PC-3 (cell line): ENCODE data around the gene PIK3C3. TPM values are rescaled to one million over a fixed set of nuclear protein-coding genes. Genes with fewer than 3 reads are reported as not detected.
A peak's percentile ranks its signal among the peaks of the same experiment; 100 is the strongest.

ENCODE experiments used
- ATAC-seq: fragments of 200-7000 bp; cut with Tn5 transposase; 2 replicates; pipeline ENCODE4 v1.9.1; 2020; ENCODE audit warnings: mild to moderate bottlenecking, moderate library complexity
- BruUV-seq: library from RNA; stranded (reverse); fragments of 400-500 nt; replicated peaks from 2 replicates; lab custom pipeline; 2021; lab: Mats Ljungman, UMichigan
- CTCF ChIA-PET: fragments of 300-600 bp; sonication (Branson Sonifier 250); formaldehyde crosslinking; loops from one replicate; lab custom pipeline; 2022; ENCODE audit warnings: antibody characterized with exemption; lab: Charles Lee
- POLR2A ChIA-PET: fragments of 300-600 bp; sonication (Branson Sonifier 250); formaldehyde crosslinking; loops from one replicate; lab custom pipeline; 2022; ENCODE audit warnings: antibody characterized with exemption; ENCODE audit not compliant: unreplicated experiment; lab: Charles Lee
- DNase-seq: peaks from one replicate; pipeline ENCODE4 v3.0.0-alpha.2; 2015
- H2AFZ ChIP-seq: fragments of 300-600 bp; sonication (generic); 2 replicates; pipeline ENCODE4 v1.6.0; 2016; ENCODE audit warnings: antibody characterized with exemption, low read length
- H3F3A ChIP-seq: fragments of 300-600 bp; sonication (generic); one replicate; pipeline ENCODE4 v1.6.0; 2017; ENCODE audit warnings: antibody characterized with exemption, low read length, control low read depth, mild to moderate bottlenecking; ENCODE audit not compliant: unreplicated experiment
- H3K27ac ChIP-seq: fragments of 300-600 bp; sonication (generic); 2 replicates; pipeline ENCODE4 v1.5.1; 2016; ENCODE audit warnings: mild to moderate bottlenecking, low read length
- H3K27me3 ChIP-seq: fragments of 300-600 bp; sonication (generic); 2 replicates; pipeline ENCODE4 v1.6.1; 2016; ENCODE audit warnings: low read length, mixed read lengths
- H3K36me3 ChIP-seq: fragments of 300-600 bp; sonication (generic); 2 replicates; pipeline ENCODE4 v1.6.1; 2016; ENCODE audit warnings: low read depth, mixed run types, low read length, mixed read lengths
- H3K4me1 ChIP-seq: fragments of 300-600 bp; sonication (generic); 2 replicates; pipeline ENCODE4 v1.5.1; 2016; ENCODE audit warnings: low read length; ENCODE audit not compliant: insufficient read depth
- H3K4me2 ChIP-seq: fragments of 300-600 bp; sonication (generic); 2 replicates; pipeline ENCODE4 v1.6.0; 2016; ENCODE audit warnings: low read length
- H3K4me3 ChIP-seq: fragments of 300-600 bp; sonication (generic); 2 replicates; pipeline ENCODE4 v1.5.1; 2016; ENCODE audit warnings: mild to moderate bottlenecking, low read length, mixed read lengths
- H3K79me2 ChIP-seq: fragments of 300-600 bp; sonication (generic); 2 replicates; pipeline ENCODE4 v1.6.1; 2017; ENCODE audit warnings: low read length, mixed read lengths
- H3K9ac ChIP-seq: fragments of 300-600 bp; sonication (generic); 2 replicates; pipeline ENCODE4 v1.6.0; 2016; ENCODE audit warnings: mild to moderate bottlenecking, low read length
- H3K9me2 ChIP-seq: fragments of 300-600 bp; sonication (generic); replicated peaks from 2 replicates; pipeline ENCODE4 v1.6.1; 2016; ENCODE audit warnings: mixed run types, low read length, mixed read lengths
- H3K9me3 ChIP-seq: fragments of 300-600 bp; sonication (generic); 2 replicates; pipeline ENCODE4 v1.6.1; 2016; ENCODE audit warnings: low read length, mixed read lengths
- H4K20me1 ChIP-seq: fragments of 300-600 bp; sonication (generic); 2 replicates; pipeline ENCODE4 v1.6.1; 2016; ENCODE audit warnings: low read length, mixed read lengths
- EZH2 ChIP-seq: fragments of 300-600 bp; sonication (generic); IDR thresholded peaks from one replicate; pipeline ENCODE4 v1.6.1; 2017; ENCODE audit warnings: antibody characterized with exemption, mild to moderate bottlenecking, low read length; ENCODE audit not compliant: unreplicated experiment
- EZH2phosphoT487 ChIP-seq: fragments of 300-600 bp; sonication (generic); IDR thresholded peaks from 2 replicates; pipeline ENCODE4 v1.6.1; 2018; ENCODE audit warnings: mild to moderate bottlenecking, antibody characterized with exemption, low read length, borderline replicate concordance
- intact Hi-C: fragments of 100-400 bp; cut with micrococcal nuclease; formaldehyde crosslinking; loops from 2 replicates; pipeline ENCODE4 v1.9.0; 2023
- total RNA-seq: library from RNA; depleted of rRNA; stranded (reverse); fragments of >200 nt; gene quantifications from 2 replicates; pipeline ENCODE4 v1.2.3, GENCODE V29; 2014
- TF ChIP-seq, protein P1 (sequence below): fragments of 300-600 bp; sonication (generic); conservative IDR thresholded peaks from 2 replicates; pipeline ENCODE4 v1.5.1; 2017; ENCODE audit warnings: antibody characterized with exemption, low read depth, mild to moderate bottlenecking, low read length

Gene PIK3C3
- total RNA-seq, 1 experiment from 2014 or later: 25.9 TPM

DNA sequence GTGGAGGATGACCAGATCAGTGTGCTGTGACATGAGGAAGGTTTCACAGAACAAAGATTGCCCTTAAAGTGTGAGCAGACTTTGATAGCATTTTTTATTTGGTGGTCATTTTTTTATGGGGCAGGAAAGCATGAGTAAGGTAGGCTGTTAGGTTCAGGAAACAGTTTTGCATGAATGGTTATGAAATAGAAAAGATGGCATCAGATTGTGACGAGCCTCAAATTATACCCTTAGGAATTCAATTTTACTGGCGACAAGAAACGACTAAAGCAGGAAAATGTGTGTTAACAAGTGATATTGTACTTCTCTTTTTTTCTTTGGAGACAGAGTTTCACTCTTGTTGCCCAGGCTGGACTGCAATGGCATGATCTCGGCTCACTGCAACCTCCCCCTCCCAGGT, 44.7 kb downstream of the PIK3C3 start:
- ChIA-PET CTCF (no interaction called here), POLR2A (no interaction called here)
- no peaks in the 10 kb centered on the region for H3K79me2 ChIP-seq
- H2AFZ ChIP-seq: no peak overlapping the region
- H3F3A ChIP-seq: no peaks in the 10 kb centered on the region
- no TSS peak for BruUV-seq
- H3K27ac ChIP-seq: peak overlapping the region; percentile 34; the same call in 1 of the 2 replicates
- ATAC-seq (peak; percentile 41; the same call in 1 of the 2 replicates), DNase-seq (peak; percentile 6)
- no peaks in the 10 kb centered on the region for H4K20me1 ChIP-seq
- H3K4me3 ChIP-seq: no peak overlapping the region
- H3K9ac ChIP-seq: no peak overlapping the region
- TF ChIP-seq EZH2phosphoT487 (no peak), EZH2 (no peak)
- TF ChIP-seq, protein P1, sequence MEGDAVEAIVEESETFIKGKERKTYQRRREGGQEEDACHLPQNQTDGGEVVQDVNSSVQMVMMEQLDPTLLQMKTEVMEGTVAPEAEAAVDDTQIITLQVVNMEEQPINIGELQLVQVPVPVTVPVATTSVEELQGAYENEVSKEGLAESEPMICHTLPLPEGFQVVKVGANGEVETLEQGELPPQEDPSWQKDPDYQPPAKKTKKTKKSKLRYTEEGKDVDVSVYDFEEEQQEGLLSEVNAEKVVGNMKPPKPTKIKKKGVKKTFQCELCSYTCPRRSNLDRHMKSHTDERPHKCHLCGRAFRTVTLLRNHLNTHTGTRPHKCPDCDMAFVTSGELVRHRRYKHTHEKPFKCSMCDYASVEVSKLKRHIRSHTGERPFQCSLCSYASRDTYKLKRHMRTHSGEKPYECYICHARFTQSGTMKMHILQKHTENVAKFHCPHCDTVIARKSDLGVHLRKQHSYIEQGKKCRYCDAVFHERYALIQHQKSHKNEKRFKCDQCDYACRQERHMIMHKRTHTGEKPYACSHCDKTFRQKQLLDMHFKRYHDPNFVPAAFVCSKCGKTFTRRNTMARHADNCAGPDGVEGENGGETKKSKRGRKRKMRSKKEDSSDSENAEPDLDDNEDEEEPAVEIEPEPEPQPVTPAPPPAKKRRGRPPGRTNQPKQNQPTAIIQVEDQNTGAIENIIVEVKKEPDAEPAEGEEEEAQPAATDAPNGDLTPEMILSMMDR: no peak
- no peak overlapping the region for H3K4me2 ChIP-seq
- peaks cover 10% of the 10 kb centered on the region for H3K4me1 ChIP-seq
- H3K27me3 ChIP-seq: no peaks in the 10 kb centered on the region
- no peaks in the 10 kb centered on the region for H3K36me3 ChIP-seq
- H3K9me3 ChIP-seq: no peaks in the 10 kb centered on the region
- intact Hi-C loops: no loop called here
- H3K9me2 ChIP-seq: no peaks in the 10 kb centered on the region

GRCh38 chr18:42001801-42002200, 46.8 kb downstream of the PIK3C3 start:
- no peak overlapping the region for H3K4me3 ChIP-seq
- BruUV-seq: no TSS peak
- ATAC-seq: no peak
- H2AFZ ChIP-seq: no peak overlapping the region
- no peak overlapping the region for H3K27ac ChIP-seq
- ChIA-PET POLR2A (no interaction called here), CTCF (no interaction called here)
- H4K20me1 ChIP-seq: no peaks in the 10 kb centered on the region
- peaks cover 10% of the 10 kb centered on the region for H3K4me1 ChIP-seq
- intact Hi-C loops: no loop called here
- no peak overlapping the region for H3K4me2 ChIP-seq
- no peaks in the 10 kb centered on the region for H3K79me2 ChIP-seq
- no peaks in the 10 kb centered on the region for H3K27me3 ChIP-seq
- H3K9ac ChIP-seq: no peak overlapping the region
- no peaks in the 10 kb centered on the region for H3F3A ChIP-seq
- no peaks in the 10 kb centered on the region for H3K36me3 ChIP-seq
- no peak for DNase-seq
- TF ChIP-seq EZH2 (no peak), EZH2phosphoT487 (no peak)
- TF ChIP-seq, protein P1: no peak
- H3K9me2 ChIP-seq: no peaks in the 10 kb centered on the region
- no peaks in the 10 kb centered on the region for H3K9me3 ChIP-seq

GRCh38 chr18:42004653-42005052, 49.6 kb downstream of the PIK3C3 start:
- Histone ChIP-seq H3F3A (no peaks in the 10 kb centered on the region), H3K9me2 (no peaks in the 10 kb centered on the region), H3K4me1 (no peaks in the 10 kb centered on the region), H3K79me2 (no peaks in the 10 kb centered on the region), H3K27me3 (no peaks in the 10 kb centered on the region), H3K9ac (no peak overlapping the region), H4K20me1 (no peaks in the 10 kb centered on the region), H2AFZ (no peak overlapping the region), H3K9me3 (no peaks in the 10 kb centered on the region), H3K36me3 (no peaks in the 10 kb centered on the region), H3K4me3 (no peak overlapping the region), H3K4me2 (no peak overlapping the region), H3K27ac (no peak overlapping the region)
- ChIA-PET CTCF (no interaction called here), POLR2A (no interaction called here)
- TF ChIP-seq EZH2phosphoT487: no peak
- TF ChIP-seq, protein P1: no peak
- BruUV-seq: no TSS peak
- DNase-seq (no peak), ATAC-seq (no peak)
- intact Hi-C loops: no loop called here
